Hepatocyte (in vitro differentiated cells): ENCODE measurements around the gene RASSF6.

Experiments
- EZH2 ChIP-seq: fragments of 200-600 bp; sonication (generic); IDR thresholded peaks from 2 replicates; pipeline ENCODE4 v1.6.1; 2016; ENCODE audit warnings: antibody characterized with exemption, mild to moderate bottlenecking, borderline replicate concordance
- EZH2phosphoT487 ChIP-seq: fragments of 200-600 bp; sonication (generic); IDR thresholded peaks from one replicate; pipeline ENCODE4 v1.6.1; 2018; ENCODE audit warnings: antibody characterized with exemption, mild to moderate bottlenecking, low read depth, moderate library complexity; ENCODE audit not compliant: unreplicated experiment, severe bottlenecking
- TF ChIP-seq, protein P1 (sequence below): fragments of 200-600 bp; sonication (generic); IDR thresholded peaks from 2 replicates; pipeline ENCODE4 v1.5.1; 2016; ENCODE audit warnings: antibody characterized with exemption, mild to moderate bottlenecking; ENCODE audit not compliant: poor library complexity

DNA sequence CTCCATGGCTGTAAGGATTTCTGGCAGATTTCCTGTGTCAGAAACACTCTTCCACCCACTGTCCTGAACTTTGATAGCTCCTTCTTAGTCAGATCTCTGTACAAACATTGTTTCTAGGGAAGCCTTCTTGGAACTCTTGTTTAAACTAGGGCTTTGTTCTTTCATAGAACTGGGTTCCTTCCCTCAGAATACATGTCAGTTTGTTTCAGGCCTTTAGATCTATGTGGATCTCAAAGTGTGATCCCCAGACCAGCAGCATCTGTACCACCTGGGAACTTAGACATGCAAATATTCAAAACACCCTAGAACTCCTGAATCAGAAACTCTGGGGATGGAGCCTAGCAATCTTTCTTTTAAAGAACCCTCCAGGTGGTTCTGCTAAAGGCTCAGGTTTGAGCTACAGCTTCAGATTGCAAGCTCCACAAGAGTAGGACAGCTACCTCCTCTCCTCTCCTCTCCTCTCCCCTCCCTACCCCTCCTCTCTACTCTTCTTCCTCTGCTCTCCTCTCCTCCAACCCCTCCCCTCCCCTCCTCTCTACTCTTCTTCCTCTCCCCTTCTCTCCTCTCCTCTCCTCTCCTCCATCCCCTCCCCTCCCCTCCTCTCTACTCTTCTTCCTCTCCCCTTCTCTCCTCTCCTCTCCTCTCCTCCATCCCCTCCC, 12.7 kb downstream of the RASSF6 start:
- TF ChIP-seq, protein P1, sequence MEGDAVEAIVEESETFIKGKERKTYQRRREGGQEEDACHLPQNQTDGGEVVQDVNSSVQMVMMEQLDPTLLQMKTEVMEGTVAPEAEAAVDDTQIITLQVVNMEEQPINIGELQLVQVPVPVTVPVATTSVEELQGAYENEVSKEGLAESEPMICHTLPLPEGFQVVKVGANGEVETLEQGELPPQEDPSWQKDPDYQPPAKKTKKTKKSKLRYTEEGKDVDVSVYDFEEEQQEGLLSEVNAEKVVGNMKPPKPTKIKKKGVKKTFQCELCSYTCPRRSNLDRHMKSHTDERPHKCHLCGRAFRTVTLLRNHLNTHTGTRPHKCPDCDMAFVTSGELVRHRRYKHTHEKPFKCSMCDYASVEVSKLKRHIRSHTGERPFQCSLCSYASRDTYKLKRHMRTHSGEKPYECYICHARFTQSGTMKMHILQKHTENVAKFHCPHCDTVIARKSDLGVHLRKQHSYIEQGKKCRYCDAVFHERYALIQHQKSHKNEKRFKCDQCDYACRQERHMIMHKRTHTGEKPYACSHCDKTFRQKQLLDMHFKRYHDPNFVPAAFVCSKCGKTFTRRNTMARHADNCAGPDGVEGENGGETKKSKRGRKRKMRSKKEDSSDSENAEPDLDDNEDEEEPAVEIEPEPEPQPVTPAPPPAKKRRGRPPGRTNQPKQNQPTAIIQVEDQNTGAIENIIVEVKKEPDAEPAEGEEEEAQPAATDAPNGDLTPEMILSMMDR, result no peak
- TF ChIP-seq EZH2 (no peak), EZH2phosphoT487 (no peak)
